Subcutaneous adipose tissue (tissue), 4 donors: ENCODE measurements around the gene CABLES1. TPM values are rescaled to one million over a fixed set of nuclear protein-coding genes. Genes with fewer than 3 reads are reported as not detected.

Source experiments
- CTCF ChIP-seq: fragments of 450-650 bp; IDR thresholded peaks from one replicate; pipeline ENCODE4 v1.5.1; 2016; ENCODE audit warnings: low read depth, mild to moderate bottlenecking, control low read depth, antibody characterized with exemption, moderate library complexity
- total RNA-seq, 4 donors: library from RNA; depleted of rRNA; stranded (reverse); fragments of >200 nt; gene quantifications; one replicate each; pipeline ENCODE4 v1.1.0, GENCODE V29; 2016

CABLES1 gene
- total RNA-seq, 4 donors from 2014 or later: 22.5 to 50.7 (median 46.4) TPM

GRCh38 chr18:23257137-23257536 lies 121.9 kb downstream of the CABLES1 start:
- no peak for TF ChIP-seq CTCF

- no peak for TF ChIP-seq CTCF
Measured at GRCh38 chr18:23257686-23258565, 122.6 kb downstream of the CABLES1 start.

GRCh38 chr18:23258566-23259469 lies 123.5 kb downstream of the CABLES1 start:
- no peak for TF ChIP-seq CTCF

GRCh38 chr18:23259701-23260681 lies 124.7 kb downstream of the CABLES1 start:
- no peak for TF ChIP-seq CTCF

GRCh38 chr18:23260926-23261590 lies 125.8 kb downstream of the CABLES1 start:
- TF ChIP-seq CTCF: no peak

- TF ChIP-seq CTCF: no peak
Measured at GRCh38 chr18:23263551-23264235, 128.4 kb downstream of the CABLES1 start.
